GM12874 (cell line): Measurements from ENCODE around the gene FAM53B.

Experiments used
- CTCF ChIP-seq: IDR thresholded peaks from 2 replicates; pipeline ENCODE4 v1.5.1; 2011; ENCODE audit warnings: low read depth, mild to moderate bottlenecking, control low read depth, low read length, moderate library complexity; ENCODE audit not compliant: insufficient read depth

Gene FAM53B

GRCh38 chr10:124688889-124689670, 55.1 kb downstream of the FAM53B start:
- TF ChIP-seq CTCF, result no peak

GRCh38 chr10:124688386-124688785, 55.8 kb downstream of the FAM53B start:
- TF ChIP-seq CTCF, result no peak

- no peak for TF ChIP-seq CTCF
These were observed 57.3 kb downstream of the FAM53B start for GRCh38 chr10:124686707-124687376.

- no peak for TF ChIP-seq CTCF
These were observed 58.9 kb downstream of the FAM53B start for GRCh38 chr10:124685261-124685660.

GRCh38 chr10:124683814-124684213, 60.4 kb downstream of the FAM53B start:
- no peak for TF ChIP-seq CTCF

GRCh38 chr10:124681626-124682552, 62.3 kb downstream of the FAM53B start:
- TF ChIP-seq CTCF, result no peak

- no peak for TF ChIP-seq CTCF
These were observed 63.1 kb downstream of the FAM53B start for GRCh38 chr10:124681091-124681490.
